H1 (cell line): ENCODE results near the gene POLR2L. TPM values are rescaled to one million over a fixed set of nuclear protein-coding genes. Genes with fewer than 3 reads are reported as not detected.

ENCODE experiments used
- CTCF ChIA-PET: fragments of 300-600 bp; sonication (Branson Sonifier 250); formaldehyde crosslinking; loops from one replicate; lab custom pipeline; 2021; ENCODE audit not compliant: partially characterized antibody; lab: Charles Lee
- POLR2A ChIA-PET: fragments of 300-600 bp; sonication (Branson Sonifier 250); formaldehyde crosslinking; loops from one replicate; lab custom pipeline; 2021; ENCODE audit warnings: inconsistent platforms; ENCODE audit not compliant: partially characterized antibody; lab: Charles Lee
- DNase-seq, 2 experiments: peaks; one replicate each; pipeline versions ENCODE4 v3.0.0 to v3.0.0-alpha.2; 2010 to 2022; ENCODE audit warnings: low spot score in 2 of 2, low read depth in 1 of 2, mixed read lengths in 1 of 2
- FAIRE-seq: peaks from 2 replicates; lab custom pipeline; 2011; peaks lifted over from hg19 to GRCh38; lab: Jason Lieb, UNC
- H2AFZ ChIP-seq: 2 replicates; pipeline ENCODE4 v1.8.1; 2012; ENCODE audit warnings: low read length, inconsistent platforms
- H2AK5ac ChIP-seq: 2 replicates; pipeline ENCODE4 v1.6.1; 2013; ENCODE audit warnings: low read depth, low read length
- H2BK120ac ChIP-seq: replicated peaks from 2 replicates; pipeline ENCODE3; 2013; ENCODE audit warnings: low read depth, low read length, inconsistent platforms
- H2BK12ac ChIP-seq: 2 replicates; pipeline ENCODE4 v1.6.1; 2013; ENCODE audit warnings: low read depth, low read length
- H2BK15ac ChIP-seq: 2 replicates; pipeline ENCODE4 v1.6.1; 2013; ENCODE audit warnings: low read length
- H2BK20ac ChIP-seq: 2 replicates; pipeline ENCODE4 v1.6.1; 2013; ENCODE audit warnings: low read length
- H2BK5ac ChIP-seq: 2 replicates; pipeline ENCODE4 v1.6.1; 2013; ENCODE audit warnings: low read depth, low read length
- H3K14ac ChIP-seq: 2 replicates; pipeline ENCODE4 v1.6.1; 2013; ENCODE audit warnings: inconsistent platforms; ENCODE audit not compliant: insufficient read length
- H3K18ac ChIP-seq: 2 replicates; pipeline ENCODE4 v1.6.1; 2013; ENCODE audit warnings: low read length; ENCODE audit errors: extremely low read depth
- H3K23ac ChIP-seq: 2 replicates; pipeline ENCODE4 v1.6.1; 2013; ENCODE audit warnings: inconsistent platforms; ENCODE audit not compliant: insufficient read length
- H3K23me2 ChIP-seq: 2 replicates; pipeline ENCODE4 v1.6.1; 2013; ENCODE audit warnings: low read depth, low read length
- H3K27ac ChIP-seq: 2 replicates; pipeline ENCODE4 v1.6.1; 2011; ENCODE audit warnings: low read depth, low read length, inconsistent platforms
- H3K27me3 ChIP-seq, 4 experiments: replicated peaks in 1 of 4; 1 replicate in 1 of 4; 2 replicates in 3 of 4; pipeline versions ENCODE4 v1.6.1 to v1.8.1; 2011 to 2013; ENCODE audit warnings: low read length in 3 of 4, mild to moderate bottlenecking in 3 of 4, inconsistent platforms in 2 of 4, mixed read lengths in 2 of 4, moderate library complexity in 1 of 4; ENCODE audit not compliant: control insufficient read depth in 3 of 4, insufficient read depth in 3 of 4; ENCODE audit errors: extremely low read depth in 1 of 4
- H3K36me3 ChIP-seq, 4 experiments: 2 replicates each; pipeline versions ENCODE4 v1.6.1 to v1.8.1; 2011 to 2013; ENCODE audit warnings: mild to moderate bottlenecking in 4 of 4, low read length in 3 of 4, moderate library complexity in 2 of 4, control low read depth in 1 of 4, inconsistent platforms in 1 of 4; ENCODE audit not compliant: insufficient read depth in 4 of 4, control insufficient read depth in 2 of 4
- H3K4ac ChIP-seq: replicated peaks from 2 replicates; pipeline ENCODE3; 2013; ENCODE audit warnings: low read length, low read depth, mixed read lengths, inconsistent platforms; ENCODE audit not compliant: insufficient read length
- H3K4me1 ChIP-seq, 4 experiments: replicated peaks in 1 of 4; 1 replicate in 1 of 4; 2 replicates in 3 of 4; pipeline versions ENCODE4 v1.6.1 to v1.8.1; 2011 to 2013; ENCODE audit warnings: low read length in 3 of 4, inconsistent platforms in 2 of 4, mixed read lengths in 1 of 4; ENCODE audit not compliant: insufficient read depth in 4 of 4, control insufficient read depth in 3 of 4
- H3K4me2 ChIP-seq, 2 experiments: 2 replicates each; pipeline versions ENCODE4 v1.6.1 to v1.8.1; 2011 to 2013; ENCODE audit warnings: low read depth in 2 of 2, low read length in 2 of 2, control low read depth in 1 of 2, inconsistent platforms in 1 of 2, mild to moderate bottlenecking in 1 of 2; ENCODE audit not compliant: insufficient read depth in 1 of 2
- H3K4me3 ChIP-seq, 4 experiments: fragments of 200-600, 300-600 bp in 1 of 4; sonication (generic), shearing (Covaris generic), sonication (Bioruptor Twin) in 1 of 4; 2 replicates each; pipeline versions ENCODE4 v1.5.1 to v1.8.1; 2011 to 2016; ENCODE audit warnings: low read length in 4 of 4, low read depth in 3 of 4, control low read depth in 2 of 4, inconsistent platforms in 2 of 4, mild to moderate bottlenecking in 2 of 4, mixed read lengths in 1 of 4, moderate library complexity in 1 of 4; ENCODE audit not compliant: insufficient read depth in 2 of 4; ENCODE audit errors: extremely low read depth in 1 of 4
- H3K56ac ChIP-seq: replicated peaks from 2 replicates; pipeline ENCODE3; 2013; ENCODE audit warnings: low read depth, mild to moderate bottlenecking, mixed read lengths, low read length, inconsistent platforms; ENCODE audit not compliant: insufficient read length
- H3K79me1 ChIP-seq: 2 replicates; pipeline ENCODE4 v1.6.1; 2013; ENCODE audit warnings: low read depth, low read length, control low read depth
- H3K79me2 ChIP-seq, 2 experiments: 2 replicates each; pipeline versions ENCODE4 v1.6.1 to v1.8.1; 2012 to 2013; ENCODE audit warnings: low read length in 2 of 2, mild to moderate bottlenecking in 2 of 2, inconsistent platforms in 1 of 2; ENCODE audit not compliant: insufficient read depth in 2 of 2, control insufficient read depth in 1 of 2
- H3K9ac ChIP-seq, 4 experiments: replicated peaks in 1 of 4; 1 replicate in 1 of 4; 2 replicates in 3 of 4; pipeline versions ENCODE4 v1.6.1 to v1.8.1; 2011 to 2013; ENCODE audit warnings: low read depth in 3 of 4, low read length in 3 of 4, control low read depth in 2 of 4, mild to moderate bottlenecking in 2 of 4, moderate library complexity in 2 of 4, inconsistent platforms in 1 of 4; ENCODE audit errors: extremely low read depth in 1 of 4
- H3K9me3 ChIP-seq, 2 experiments: 2 replicates each; pipeline versions ENCODE4 v1.6.1 to v1.8.1; 2012 to 2013; ENCODE audit warnings: mild to moderate bottlenecking in 2 of 2, moderate library complexity in 2 of 2, control low read depth in 1 of 2, inconsistent platforms in 1 of 2, low read depth in 1 of 2, low read length in 1 of 2, mixed read lengths in 1 of 2; ENCODE audit not compliant: insufficient read depth in 2 of 2
- H4K20me1 ChIP-seq, 2 experiments: replicated peaks in 1 of 2; 2 replicates each; pipeline versions ENCODE3 to v1.8.1; 2011 to 2013; ENCODE audit warnings: inconsistent platforms in 2 of 2, low read length in 2 of 2, mild to moderate bottlenecking in 1 of 2; ENCODE audit not compliant: insufficient read depth in 2 of 2, control insufficient read depth in 1 of 2
- H4K5ac ChIP-seq: 2 replicates; pipeline ENCODE4 v1.6.1; 2013; ENCODE audit warnings: low read length, low read depth, mixed read lengths, inconsistent platforms; ENCODE audit not compliant: insufficient read length
- H4K8ac ChIP-seq: 2 replicates; pipeline ENCODE4 v1.8.0; 2013; ENCODE audit warnings: mild to moderate bottlenecking, moderate library complexity, low read length, inconsistent platforms; ENCODE audit not compliant: insufficient read depth; ENCODE audit errors: extremely low read depth
- H4K91ac ChIP-seq: replicated peaks from 2 replicates; pipeline ENCODE3; 2013; ENCODE audit warnings: low read length, mixed read lengths, inconsistent platforms; ENCODE audit not compliant: insufficient read length
- ASH2L ChIP-seq: fragments of 200-600, 300-600 bp; sonication (generic); IDR thresholded peaks from one replicate; pipeline ENCODE4 v1.7.1; 2017; ENCODE audit warnings: low read length
- BACH1 ChIP-seq: IDR thresholded peaks from 2 replicates; pipeline ENCODE4 v1.6.1; 2012; ENCODE audit warnings: low read length, improper control_type of control experiment
- CREB1 ChIP-seq: IDR thresholded peaks from 2 replicates; pipeline ENCODE4 v1.6.1; 2012; ENCODE audit warnings: inconsistent platforms
- EZH2 ChIP-seq: fragments of 200-600 bp; sonication (generic); IDR thresholded peaks from 2 replicates; pipeline ENCODE4 v1.7.1; 2012; ENCODE audit warnings: low read depth, mild to moderate bottlenecking, moderate library complexity, low read length, inconsistent platforms; ENCODE audit not compliant: severe bottlenecking
- FOSL1 ChIP-seq: IDR thresholded peaks from 2 replicates; pipeline ENCODE4 v1.6.1; 2011; ENCODE audit warnings: mild to moderate bottlenecking, low read depth, low read length, moderate library complexity; ENCODE audit not compliant: insufficient read depth
- JUN ChIP-seq: IDR thresholded peaks from 2 replicates; pipeline ENCODE4 v1.6.1; 2011; ENCODE audit warnings: low read depth, mild to moderate bottlenecking, improper control_type of control experiment, low read length
- NRF1 ChIP-seq: IDR thresholded peaks from 2 replicates; pipeline ENCODE4 v1.6.1; 2011; ENCODE audit warnings: mild to moderate bottlenecking, low read depth, low read length, improper control_type of control experiment
- RAD21 ChIP-seq, 2 experiments: IDR thresholded peaks in 1 of 2; conservative IDR thresholded peaks in 1 of 2; 2 replicates each; pipeline ENCODE4 v1.6.1; 2011; ENCODE audit warnings: low read depth in 2 of 2, low read length in 2 of 2, improper control_type of control experiment in 1 of 2, inconsistent platforms in 1 of 2, mild to moderate bottlenecking in 1 of 2, moderate library complexity in 1 of 2
- SIN3A ChIP-seq, 2 experiments: IDR thresholded peaks in 1 of 2; conservative IDR thresholded peaks in 1 of 2; 2 replicates each; pipeline ENCODE4 v1.6.1; 2011 to 2012; ENCODE audit warnings: low read length in 2 of 2, improper control_type of control experiment in 1 of 2, low read depth in 1 of 2, mild to moderate bottlenecking in 1 of 2
- SP4 ChIP-seq: IDR thresholded peaks from 2 replicates; pipeline ENCODE4 v1.6.1; 2012; ENCODE audit warnings: low read length, inconsistent platforms
- SUZ12 ChIP-seq: fragments of 200-600 bp; sonication (generic); IDR thresholded peaks from 2 replicates; pipeline ENCODE4 v1.6.1; 2012; ENCODE audit warnings: mild to moderate bottlenecking, inconsistent platforms, low read length, moderate library complexity, mixed read lengths
- WGBS, 2 experiments: shearing (Covaris generic) in 1 of 2; methylation state at CpG; one replicate each; pipeline versions ENCODE4 v1.1.6 to v1.1.7; 2013 to 2015; ENCODE audit warnings: low lambda C conversion rate in 2 of 2, mixed read lengths in 2 of 2, inconsistent platforms in 1 of 2, low coverage in 1 of 2, missing lambda C conversion rate in 1 of 2; ENCODE audit not compliant: insufficient replicate concordance in 2 of 2, insufficient coverage in 1 of 2, insufficient read length in 1 of 2; ENCODE audit errors: extremely low coverage in 1 of 2, missing lambda C conversion rate in 1 of 2; 5-methylcytosine and 5-hydroxymethylcytosine counted together
- polyA plus RNA-seq, 7 experiments: library from polyadenylated mRNA; depleted of rRNA in 3 of 7; stranded (reverse) in 5 of 7; unstranded in 2 of 7; fragments of >200 nt in 5 of 7; fragments of 200-250 nt in 2 of 7; gene quantifications; 1 replicate in 5 of 7; 2 replicates in 1 of 7; 4 replicates in 1 of 7; pipeline versions ENCODE4 v1.2.1 to v1.2.3, GENCODE V29; 2011 to 2013; ENCODE audit warnings: missing spikeins in 2 of 7, mixed read lengths in 2 of 7
- total RNA-seq: library from RNA; stranded (reverse); fragmentation: NEBNext Ultra II Directional; extraction: Animal tissue kit (Norgen Biotek cat#: 25700); gene quantifications from 2 replicates; pipeline ENCODE4 v1.2.1, GENCODE V29; 2021

The POLR2L gene
- total and polyA plus RNA-seq, 2 of the 8 experiments (the other 6 are each of a cell fraction or from before 2014, with no cell fraction given) = 140 to 151 TPM

DNA sequence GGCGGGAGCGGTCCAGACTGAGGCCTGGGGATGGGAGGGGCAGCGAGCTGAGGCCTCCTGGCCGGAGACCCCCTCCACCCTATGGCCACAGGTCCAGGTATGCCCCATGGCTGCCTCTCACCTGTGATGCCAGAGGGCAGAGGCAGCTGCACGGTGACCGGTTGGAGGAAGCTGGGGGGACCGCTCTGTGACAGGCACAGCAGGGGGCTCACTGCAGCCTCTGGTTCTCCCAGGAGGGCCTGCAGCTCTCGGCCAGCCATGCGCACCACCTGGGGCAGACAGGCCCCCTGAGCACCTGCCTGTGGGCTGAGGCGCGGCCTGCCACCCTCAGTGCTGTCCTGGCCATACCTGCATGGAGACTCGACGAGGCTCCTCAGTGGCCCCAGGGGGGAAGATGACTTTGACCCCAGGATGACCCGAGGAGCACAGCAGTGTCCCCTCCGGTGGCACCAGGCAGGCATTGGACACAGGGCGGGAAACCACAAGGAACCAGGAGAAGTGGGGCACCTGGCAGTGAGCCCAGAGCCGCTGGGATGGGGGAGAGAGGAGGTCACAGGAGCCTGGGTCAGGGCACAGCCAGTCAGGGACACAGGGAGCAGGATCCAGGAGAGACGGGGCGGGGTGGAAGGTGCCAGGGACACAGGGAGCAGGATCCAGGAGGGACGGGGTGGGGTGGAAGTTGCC, 41.1 kb downstream of the POLR2L start:
- 92% methylated on average over 11 of the region's 20 CpGs; no CpG with 5 or more reads in 1 of the 2 experiments for WGBS, 2 experiments
- TF ChIP-seq EZH2 (no peak), CREB1 (no peak), FOSL1 (no peak), RAD21 (IDR thresholded peaks at IDR 0.05 in 1 of 2, conservative IDR thresholded peaks at IDR 0.05 in 1 of 2; ENCODE audit: low read depth in 2 of 2, low read length in 2 of 2) (no peak), BACH1 (no peak), ASH2L (no peak), SIN3A (conservative IDR thresholded peaks at IDR 0.05 in 1 of 2, IDR thresholded peaks at IDR 0.05 in 1 of 2; ENCODE audit: low read depth in 1 of 2, low read length in 2 of 2) (no peak), JUN (no peak), NRF1 (no peak), SUZ12 (no peak), SP4 (no peak)
- TF ChIP-seq, all 59 proteins: peak for 0

More for the DNA sequence above, 41.1 kb downstream of the POLR2L start:
- Histone ChIP-seq H4K91ac (no peak overlapping the region), H3K23me2 (peaks cover 16% of the 10 kb centered on the region), H2BK20ac (no peak overlapping the region), H3K56ac (no peak overlapping the region), H3K18ac (no peak overlapping the region), H3K9ac (no peak overlapping the region), H3K4ac (no peak overlapping the region), H3K79me2 (peaks cover 0 to 4% of the 10 kb centered on the region in 2 experiments; a peak in 1 of 4 replicates), H2BK15ac (no peak overlapping the region), H2BK5ac (no peak overlapping the region; the same call in 1 of the 2 replicates), H3K4me3 (no peak overlapping the region), H2AFZ (no peak overlapping the region), H2BK12ac (no peak overlapping the region), H3K4me1 (peaks cover 4 to 20% (median 15%) of the 10 kb centered on the region in 4 experiments), H3K23ac (no peak overlapping the region), H4K20me1 (peaks cover 0 to 13% of the 10 kb centered on the region in 2 experiments), H3K79me1 (peaks cover 5% of the 10 kb centered on the region; the same call in 1 of the 2 replicates), H3K14ac (no peak overlapping the region), H2AK5ac (no peak overlapping the region), H3K27ac (no peak overlapping the region), H4K8ac (no peak overlapping the region), H3K4me2 (no peak overlapping the region), H3K36me3 (peaks cover 3 to 30% (median 6%) of the 10 kb centered on the region in 4 experiments; a peak in 5 of 8 replicates), H3K9me3 (no peaks in the 10 kb centered on the region), H4K5ac (no peak overlapping the region), H3K27me3 (no peaks in the 10 kb centered on the region; a peak in 1 of 7 replicates), H2BK120ac (no peak overlapping the region)
- DNase-seq (no peak), FAIRE-seq (no peak)
- CTCF ChIA-PET = interaction anchor here (1.0 kb wide), 1 partner anchor 18 kb away, joined by 3 read pairs; no protein-coding TSS in a partner anchor
- POLR2A ChIA-PET = interaction anchor here (0.8 to 53.0 kb wide), 6 partner anchors 8 to 162 kb away, joined by 3 to 1917 read pairs (median 16); partner anchors contain the start of genes CD151, CEND1, CRACR2B and PNPLA2
